Measurements from ENCODE around the gene MAPK9.

The MAPK9 gene

DNA sequence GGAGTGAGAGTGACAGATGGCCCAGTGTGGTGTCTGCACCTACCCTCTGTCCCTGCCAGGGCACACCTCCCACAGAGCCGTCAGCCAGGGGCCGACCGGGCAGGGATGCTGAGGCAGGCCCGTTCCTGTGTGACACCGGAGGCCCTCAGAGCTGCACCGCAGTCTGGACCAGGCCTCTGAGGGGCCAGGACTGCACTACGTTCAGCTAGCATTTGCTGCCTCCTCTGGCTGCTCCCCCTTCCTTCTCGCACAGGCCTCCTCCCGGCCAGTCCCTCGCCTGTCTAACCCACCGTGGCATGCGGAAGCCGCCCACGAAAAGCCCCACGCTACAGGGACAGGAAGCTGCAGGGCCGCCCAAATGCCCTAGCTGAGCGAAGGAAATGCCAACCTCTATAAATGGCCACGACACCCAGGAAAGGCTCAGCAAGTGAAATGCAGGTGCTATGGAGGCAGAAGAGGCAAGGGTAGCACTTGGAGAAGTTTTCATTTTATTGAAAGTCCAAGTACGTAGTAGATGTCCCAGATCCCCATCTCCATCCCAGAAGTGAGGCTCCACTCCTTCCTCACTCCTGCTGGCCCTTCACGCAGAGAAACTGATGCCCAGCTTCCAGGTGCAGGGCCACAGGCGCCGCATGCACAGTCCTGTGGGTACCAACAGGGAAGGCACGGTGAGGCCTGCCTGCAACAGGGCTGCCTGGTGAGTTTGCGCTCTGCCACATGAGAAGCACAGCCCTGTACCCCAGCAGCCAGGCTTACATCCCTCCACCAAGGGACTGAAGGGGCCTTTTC is 38.7 kb downstream of the MAPK9 start:
- Histone ChIP-seq H3K9me2 (replicated peaks; ENCODE audit: low read depth, low read length) (no peaks in the 10 kb centered on the region), H2AFZ (ENCODE audit: low read length) (no peak overlapping the region), H3K4me1 (ENCODE audit: insufficient read depth, low read length, poor library complexity, severe bottlenecking) (no peaks in the 10 kb centered on the region), H3K27me3 (ENCODE audit: insufficient read depth, low read length, poor library complexity, severe bottlenecking) (no peaks in the 10 kb centered on the region), H3K79me2 (ENCODE audit: insufficient read depth, low read length) (no peaks in the 10 kb centered on the region), H3K36me3 (ENCODE audit: insufficient read depth, low read length) (no peaks in the 10 kb centered on the region; the same call in 1 of the 2 replicates), H3K9me3 (ENCODE audit: insufficient read depth, low read depth, low read length) (peaks cover 9% of the 10 kb centered on the region; the same call in 1 of the 2 replicates), H3K9ac (ENCODE audit: low read depth, low read length, poor library complexity, severe bottlenecking) (no peak overlapping the region), H3K4me3 (ENCODE audit: low read length, poor library complexity, severe bottlenecking) (no peak overlapping the region), H3K4me2 (ENCODE audit: low read depth, low read length, poor library complexity, severe bottlenecking) (no peak overlapping the region), H3F3A (ENCODE audit: low read depth) (no peaks in the 10 kb centered on the region), H4K20me1 (ENCODE audit: insufficient read depth, low read length, poor library complexity, severe bottlenecking) (no peaks in the 10 kb centered on the region)
- TF ChIP-seq EZH2phosphoT487 (IDR thresholded peaks at IDR 0.05; ENCODE audit: borderline replicate concordance), result no peak
- TF ChIP-seq, protein P1, sequence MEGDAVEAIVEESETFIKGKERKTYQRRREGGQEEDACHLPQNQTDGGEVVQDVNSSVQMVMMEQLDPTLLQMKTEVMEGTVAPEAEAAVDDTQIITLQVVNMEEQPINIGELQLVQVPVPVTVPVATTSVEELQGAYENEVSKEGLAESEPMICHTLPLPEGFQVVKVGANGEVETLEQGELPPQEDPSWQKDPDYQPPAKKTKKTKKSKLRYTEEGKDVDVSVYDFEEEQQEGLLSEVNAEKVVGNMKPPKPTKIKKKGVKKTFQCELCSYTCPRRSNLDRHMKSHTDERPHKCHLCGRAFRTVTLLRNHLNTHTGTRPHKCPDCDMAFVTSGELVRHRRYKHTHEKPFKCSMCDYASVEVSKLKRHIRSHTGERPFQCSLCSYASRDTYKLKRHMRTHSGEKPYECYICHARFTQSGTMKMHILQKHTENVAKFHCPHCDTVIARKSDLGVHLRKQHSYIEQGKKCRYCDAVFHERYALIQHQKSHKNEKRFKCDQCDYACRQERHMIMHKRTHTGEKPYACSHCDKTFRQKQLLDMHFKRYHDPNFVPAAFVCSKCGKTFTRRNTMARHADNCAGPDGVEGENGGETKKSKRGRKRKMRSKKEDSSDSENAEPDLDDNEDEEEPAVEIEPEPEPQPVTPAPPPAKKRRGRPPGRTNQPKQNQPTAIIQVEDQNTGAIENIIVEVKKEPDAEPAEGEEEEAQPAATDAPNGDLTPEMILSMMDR (conservative IDR thresholded peaks at IDR 0.05; ENCODE audit: low read length), result no peak

DNA sequence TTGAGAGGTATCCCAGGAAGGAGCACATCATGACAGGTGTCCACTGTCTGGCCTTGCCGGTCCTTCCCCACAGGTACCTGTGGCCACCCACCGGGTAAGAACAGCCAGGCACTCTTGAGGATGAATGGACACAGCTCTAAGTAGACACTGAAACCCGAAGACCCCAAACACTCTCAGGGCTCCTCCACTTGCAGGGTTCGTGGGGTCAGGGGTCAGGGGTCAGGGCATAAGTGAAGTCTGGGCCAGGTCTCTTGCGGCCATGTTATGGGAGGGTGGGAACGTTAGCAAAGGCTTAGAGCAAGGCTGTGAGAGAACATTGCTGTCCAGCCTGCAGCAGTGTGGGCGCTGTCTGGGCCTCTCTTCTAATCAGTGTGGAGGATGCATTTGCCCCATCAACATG is 40.0 kb downstream of the MAPK9 start:
- Histone ChIP-seq H3K4me2 (ENCODE audit: low read depth, low read length, poor library complexity, severe bottlenecking) (no peak overlapping the region), H3K4me1 (ENCODE audit: insufficient read depth, low read length, poor library complexity, severe bottlenecking) (no peaks in the 10 kb centered on the region), H3F3A (ENCODE audit: low read depth) (no peaks in the 10 kb centered on the region), H3K27me3 (ENCODE audit: insufficient read depth, low read length, poor library complexity, severe bottlenecking) (no peaks in the 10 kb centered on the region), H2AFZ (ENCODE audit: low read length) (no peak overlapping the region), H3K79me2 (ENCODE audit: insufficient read depth, low read length) (no peaks in the 10 kb centered on the region), H3K36me3 (ENCODE audit: insufficient read depth, low read length) (no peaks in the 10 kb centered on the region), H3K9ac (ENCODE audit: low read depth, low read length, poor library complexity, severe bottlenecking) (no peak overlapping the region), H3K9me3 (ENCODE audit: insufficient read depth, low read depth, low read length) (peaks cover 5% of the 10 kb centered on the region; the same call in 1 of the 2 replicates), H3K9me2 (replicated peaks; ENCODE audit: low read depth, low read length) (no peaks in the 10 kb centered on the region), H4K20me1 (ENCODE audit: insufficient read depth, low read length, poor library complexity, severe bottlenecking) (no peaks in the 10 kb centered on the region), H3K4me3 (ENCODE audit: low read length, poor library complexity, severe bottlenecking) (no peak overlapping the region)
- TF ChIP-seq, protein P1 (conservative IDR thresholded peaks at IDR 0.05; ENCODE audit: low read length), result no peak
- TF ChIP-seq EZH2phosphoT487 (IDR thresholded peaks at IDR 0.05; ENCODE audit: borderline replicate concordance), result no peak

DNA sequence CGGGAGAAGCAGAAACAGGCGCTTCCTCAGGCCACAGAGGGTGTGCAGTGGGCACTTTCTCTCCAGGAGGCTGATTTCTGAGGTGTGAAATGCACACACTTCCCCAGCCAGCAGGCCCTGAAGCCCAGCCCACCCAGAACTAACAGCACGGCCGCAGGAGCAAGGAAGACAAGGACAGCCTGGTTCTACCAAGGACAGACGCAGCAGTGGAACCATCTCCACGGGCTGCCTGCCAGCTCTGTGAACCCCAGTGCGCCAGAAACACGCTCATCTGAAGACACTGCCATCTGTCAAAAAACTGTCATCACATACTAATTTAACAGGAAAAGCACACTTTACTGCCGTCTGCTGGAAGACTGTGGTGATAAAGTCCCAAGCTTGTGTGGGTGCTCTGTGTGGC is 40.7 kb downstream of the MAPK9 start:
- no peaks in the 10 kb centered on the region for H4K20me1 ChIP-seq (ENCODE audit: insufficient read depth, low read length, poor library complexity, severe bottlenecking)
- H3K36me3 ChIP-seq (ENCODE audit: insufficient read depth, low read length), result no peaks in the 10 kb centered on the region
- no peaks in the 10 kb centered on the region for H3K27me3 ChIP-seq (ENCODE audit: insufficient read depth, low read length, poor library complexity, severe bottlenecking)
- no peak overlapping the region for H3K4me3 ChIP-seq (ENCODE audit: low read length, poor library complexity, severe bottlenecking)
- H3F3A ChIP-seq (ENCODE audit: low read depth), result no peaks in the 10 kb centered on the region
- no peak for TF ChIP-seq EZH2phosphoT487 (IDR thresholded peaks at IDR 0.05; ENCODE audit: borderline replicate concordance)
- no peak overlapping the region for H2AFZ ChIP-seq (ENCODE audit: low read length)
- H3K9me3 ChIP-seq (ENCODE audit: insufficient read depth, low read depth, low read length), result peaks cover 5% of the 10 kb centered on the region; the same call in 1 of the 2 replicates
- H3K9ac ChIP-seq (ENCODE audit: low read depth, low read length, poor library complexity, severe bottlenecking), result no peak overlapping the region
- H3K9me2 ChIP-seq (replicated peaks; ENCODE audit: low read depth, low read length), result no peaks in the 10 kb centered on the region
- H3K4me2 ChIP-seq (ENCODE audit: low read depth, low read length, poor library complexity, severe bottlenecking), result no peak overlapping the region
- H3K79me2 ChIP-seq (ENCODE audit: insufficient read depth, low read length), result no peaks in the 10 kb centered on the region
- H3K4me1 ChIP-seq (ENCODE audit: insufficient read depth, low read length, poor library complexity, severe bottlenecking), result no peaks in the 10 kb centered on the region

Data from Loucy (cell line).